CD4-positive, alpha-beta T cell treated with Interferon alpha-2 for 1 hour (primary cell): ENCODE results near the gene CACFD1.

Source experiments
- DNase-seq, 2 donors: peaks; one replicate each; pipeline ENCODE4 v3.0.0-alpha.2; 2020 to 2022

The CACFD1 gene

DNA sequence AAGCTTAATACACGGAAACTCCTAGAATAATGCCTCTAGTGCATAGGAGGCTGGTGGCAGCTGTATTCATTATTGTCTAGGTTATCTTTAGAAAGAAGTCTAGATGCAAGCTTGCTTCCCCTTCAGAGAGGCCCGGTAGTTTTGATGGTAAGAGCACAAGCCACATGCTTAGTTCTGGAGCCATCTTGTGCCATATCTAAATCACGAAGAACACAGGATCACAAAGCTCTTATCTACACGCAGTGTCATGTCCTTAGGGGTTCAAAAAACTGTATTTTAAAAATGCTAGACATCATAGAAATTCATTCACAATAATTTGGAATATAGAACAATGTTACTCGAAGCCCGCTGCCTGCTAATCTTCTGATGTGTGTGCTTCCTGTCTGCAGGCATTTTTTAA, 6.2 kb downstream of the CACFD1 start:
- no peak for DNase-seq

DNA sequence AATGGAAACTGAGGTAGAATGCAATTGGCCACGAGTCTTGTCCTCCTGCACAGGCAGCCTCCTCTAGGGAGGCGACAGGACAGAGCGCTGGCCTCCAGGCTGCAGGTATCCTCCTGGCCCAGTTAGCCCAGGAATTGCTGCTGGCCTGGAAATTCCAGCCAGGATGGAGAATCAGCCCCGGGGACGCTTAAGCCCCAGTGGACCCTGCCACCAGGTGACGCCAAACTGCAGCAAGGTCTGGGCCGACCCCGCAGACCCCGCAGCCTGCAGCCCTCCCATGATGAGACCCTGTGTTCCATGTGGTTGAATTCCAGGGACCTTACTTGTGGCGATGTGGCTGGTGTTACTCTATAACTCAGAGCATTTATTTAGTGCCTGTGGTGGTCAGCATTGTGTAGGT, 7.3 kb downstream of the CACFD1 start:
- no peak for DNase-seq

GRCh38 chr9:133468374-133468773, 8.6 kb downstream of the CACFD1 start:
- no peak for DNase-seq

- no peak for DNase-seq
These were observed 9.1 kb downstream of the CACFD1 start for GRCh38 chr9:133468777-133469421.

GRCh38 chr9:133470427-133470924, 10.7 kb downstream of the CACFD1 start:
- DNase-seq: no peak

DNA sequence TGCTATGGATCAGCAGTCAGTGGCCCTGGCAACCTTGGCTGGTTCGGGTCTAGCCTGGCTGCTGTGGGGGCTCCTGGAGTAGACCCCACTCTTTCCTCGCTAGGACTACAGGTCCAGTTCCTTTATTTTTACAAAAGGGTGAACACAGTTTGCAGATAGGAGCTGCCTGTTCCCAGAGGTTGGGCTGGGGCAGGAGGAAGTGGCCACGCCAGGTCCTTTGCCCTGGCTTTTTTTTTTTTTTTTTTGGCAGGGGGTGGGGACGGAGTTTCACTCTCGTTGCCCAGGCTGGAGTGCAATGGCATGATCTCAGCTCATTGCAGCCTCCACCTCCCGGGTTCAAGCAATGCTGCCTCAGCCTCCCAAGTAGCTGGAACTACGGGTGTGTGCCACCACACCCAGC, 11.2 kb downstream of the CACFD1 start:
- DNase-seq: no peak

GRCh38 chr9:133471551-133472276, 11.9 kb downstream of the CACFD1 start:
- DNase-seq: no peak

DNA sequence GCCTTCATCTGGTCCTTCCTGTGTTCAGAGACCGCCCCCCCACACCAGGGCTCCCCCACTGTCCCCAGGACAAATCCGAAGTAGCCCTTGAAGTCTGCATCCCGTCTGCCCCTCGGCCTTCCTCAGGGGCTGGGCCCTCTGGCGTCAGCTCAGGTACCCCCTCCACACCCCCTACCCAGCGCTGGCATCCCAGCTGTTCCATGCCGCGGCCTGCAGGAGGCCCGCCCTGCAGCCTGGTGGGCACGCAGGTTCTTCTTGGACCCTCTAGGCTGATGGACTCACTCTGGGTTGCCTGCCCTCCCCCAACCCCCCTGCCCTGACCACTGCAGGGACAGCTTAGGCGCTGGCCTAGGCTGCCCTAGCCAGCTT, 12.5 kb downstream of the CACFD1 start:
- no peak for DNase-seq

GRCh38 chr9:133472753-133473378, 13.1 kb downstream of the CACFD1 start:
- DNase-seq: no peak

- DNase-seq: no peak
These were observed 14.0 kb downstream of the CACFD1 start for GRCh38 chr9:133473743-133474142.

DNA sequence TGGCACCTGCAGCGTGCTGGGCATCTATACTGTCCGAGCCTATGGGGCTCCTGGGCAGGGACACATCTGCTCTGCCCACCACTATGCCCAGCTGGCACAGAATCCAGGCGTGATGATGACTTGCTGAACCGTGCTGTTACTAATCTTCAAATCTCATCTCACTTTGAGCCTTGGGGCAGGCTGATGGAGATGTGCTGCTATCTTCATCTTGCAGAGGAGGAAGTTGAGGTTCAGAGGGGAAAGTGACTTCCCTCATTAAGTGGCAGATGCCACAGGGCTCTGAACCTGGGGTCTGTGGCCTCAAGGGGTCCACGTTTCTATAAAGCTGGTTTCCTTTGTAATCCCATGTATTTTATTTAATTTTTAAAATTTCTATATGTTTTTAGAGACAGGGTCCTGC, 14.4 kb downstream of the CACFD1 start:
- DNase-seq: no peak

GRCh38 chr9:133474853-133475252, 15.1 kb downstream of the CACFD1 start:
- DNase-seq: no peak

DNA sequence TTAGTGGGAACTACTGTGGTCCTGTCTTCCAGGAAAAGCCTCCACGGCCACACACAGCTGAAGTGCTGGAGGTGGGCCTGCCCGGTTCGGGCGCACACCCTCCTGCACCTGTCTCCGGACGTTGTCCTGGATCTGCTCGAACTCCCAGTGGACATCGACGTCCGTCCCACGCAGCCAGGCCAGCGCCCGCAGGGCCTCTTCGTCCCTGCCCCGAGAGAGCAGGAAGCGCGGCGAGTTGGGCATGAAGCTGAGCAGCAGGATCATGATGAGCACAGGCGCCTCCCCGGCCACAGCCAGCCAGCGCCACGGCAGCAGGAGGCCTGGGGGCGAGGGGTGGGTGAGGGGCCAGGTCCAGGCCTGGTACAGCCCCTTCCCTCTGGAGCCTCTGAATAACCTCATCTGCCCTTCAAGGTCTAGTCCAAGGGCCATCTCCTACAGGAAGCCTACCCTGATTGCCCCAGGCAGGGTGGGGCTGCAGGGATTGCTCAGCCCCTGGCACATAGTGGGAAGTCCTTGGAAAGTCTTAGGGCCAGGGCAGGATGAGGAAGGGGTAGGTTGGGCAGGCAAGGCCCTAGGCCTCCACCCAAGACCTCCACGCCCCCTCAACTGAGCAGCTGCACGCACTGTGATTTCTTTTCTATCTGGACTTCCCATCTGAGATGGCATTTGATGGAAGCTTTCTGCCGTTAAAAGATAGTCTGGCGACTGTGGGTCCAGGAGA, 15.7 kb downstream of the CACFD1 start:
- DNase-seq: no peak

GRCh38 chr9:133476036-133476931, 16.5 kb downstream of the CACFD1 start:
- DNase-seq: peak in 1 of 2 donors; percentile 44

GRCh38 chr9:133476941-133477340, 17.2 kb downstream of the CACFD1 start:
- no peak for DNase-seq

DNA sequence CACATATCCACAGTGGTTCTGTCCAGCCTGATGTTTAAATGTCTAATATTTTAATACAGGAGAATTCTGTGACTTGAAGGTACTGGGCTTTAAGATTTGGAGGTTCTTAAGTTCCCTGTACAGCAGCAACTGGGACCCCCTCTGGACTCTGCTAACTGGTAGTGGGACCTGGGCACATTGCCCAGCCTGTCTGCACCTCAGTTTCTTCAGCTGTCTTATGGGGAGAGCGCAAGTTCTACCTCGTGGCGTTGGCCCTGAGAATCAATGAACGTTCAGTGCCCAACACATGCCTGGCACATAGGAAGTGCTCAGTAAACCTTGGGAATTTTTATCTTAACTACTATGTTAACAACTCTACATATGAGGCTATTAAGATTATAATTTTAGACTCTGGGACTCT, 17.7 kb downstream of the CACFD1 start:
- DNase-seq: no peak

GRCh38 chr9:133477992-133478850, 18.4 kb downstream of the CACFD1 start:
- peak; percentile 19 to 27 for DNase-seq

DNA sequence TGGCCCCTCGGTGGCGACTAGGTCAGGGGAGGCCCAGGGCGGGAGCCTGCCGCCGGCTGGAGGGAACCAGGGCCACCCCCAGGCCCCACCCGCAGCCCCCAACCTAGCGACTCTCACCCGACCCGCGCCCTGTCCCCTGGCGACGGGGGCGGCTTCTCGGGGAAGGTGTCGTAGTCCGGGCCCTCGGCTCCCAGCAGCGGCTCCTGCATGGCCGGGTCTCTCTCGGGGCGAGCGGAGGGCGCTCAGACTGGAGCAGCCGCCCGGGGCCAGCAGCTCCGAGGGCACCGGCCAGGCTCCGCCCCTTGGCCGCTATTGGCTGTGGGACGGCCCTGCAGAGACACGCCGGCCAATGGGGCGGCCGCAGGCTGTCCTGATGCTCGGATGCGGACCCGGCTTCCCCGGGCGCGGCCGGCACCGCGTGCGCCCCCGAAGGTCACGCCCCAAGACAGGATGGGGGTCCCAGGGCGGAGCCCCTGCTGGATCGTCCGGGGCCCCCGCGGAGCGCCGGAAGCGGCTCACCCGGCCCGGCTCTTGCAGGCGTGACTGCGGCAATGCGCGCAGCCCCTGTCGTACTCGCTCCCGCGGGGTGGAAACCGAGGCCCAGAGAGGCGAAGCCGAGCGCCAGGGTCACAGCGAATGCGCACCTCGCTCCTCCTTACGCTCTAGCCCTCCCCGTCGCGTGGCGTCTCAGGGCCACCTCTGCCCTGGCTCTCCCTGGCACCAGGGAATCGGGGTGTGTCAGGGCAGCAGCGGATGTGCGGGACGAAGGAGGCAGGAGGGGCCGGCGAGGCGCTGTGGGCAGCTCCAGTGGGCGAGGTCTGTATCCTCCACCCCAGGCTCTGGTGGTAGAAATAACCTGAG, 19.3 kb downstream of the CACFD1 start, which contains the start of gene SLC2A6:
SLC2A6 (minus strand) TSS at position 249 of the 861 bp plus-strand sequence; CDS start at position 209, 40 bp downstream.
- DNase-seq: peak; percentile 80 to 87

DNA sequence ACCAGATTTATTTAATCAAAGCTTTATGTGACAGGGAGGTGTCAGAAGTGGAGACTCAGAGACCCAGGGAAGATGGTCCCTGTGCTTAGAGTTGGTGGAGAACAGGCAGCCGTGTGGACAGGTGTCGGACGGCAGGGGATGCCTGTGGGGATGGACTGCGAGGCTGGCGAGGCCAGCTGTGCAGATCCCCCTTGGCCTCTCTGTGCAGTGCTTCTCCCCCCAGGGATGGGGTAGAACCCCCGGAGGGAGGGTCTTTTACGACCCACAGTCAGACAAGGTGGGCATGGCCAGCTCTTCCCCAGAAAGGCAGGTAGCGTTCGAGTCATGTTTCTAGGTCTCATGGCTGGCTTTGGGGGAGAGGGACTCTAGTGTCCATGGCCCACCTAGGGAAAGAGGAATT, 23.8 kb downstream of the CACFD1 start:
- DNase-seq: no peak
